Measurements from ENCODE around the gene ANXA4. TPM values are rescaled to one million over a fixed set of nuclear protein-coding genes. Genes with fewer than 3 reads are reported as not detected.

Gene ANXA4
- total and polyA plus RNA-seq, 4 donors, result 17.6 to 135 (median 59.4) TPM

DNA sequence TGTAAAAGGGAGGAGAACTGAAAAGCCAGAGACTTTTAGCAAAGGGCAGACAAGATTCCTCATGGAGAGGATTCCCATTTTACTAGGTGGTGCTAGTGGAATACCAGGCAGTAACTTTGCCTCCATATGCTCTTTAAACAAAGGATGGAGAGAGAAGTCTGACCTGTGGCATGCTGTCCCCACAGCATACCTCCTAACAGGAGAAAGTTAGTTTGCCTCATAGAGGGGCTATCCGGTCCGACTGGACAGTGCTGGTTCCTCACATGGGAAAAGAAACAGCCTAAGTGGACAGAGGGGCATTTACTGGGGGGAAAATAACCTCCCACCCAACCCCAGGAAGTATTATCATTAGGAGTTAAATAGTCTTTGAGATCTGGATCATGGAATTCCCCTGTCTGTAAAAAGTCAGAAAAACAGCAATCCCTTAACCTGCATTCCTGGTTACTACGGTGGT is 55.9 kb downstream of the ANXA4 start:
- Histone ChIP-seq H3K4me3 (ENCODE audit: low read depth in 1 of 3, low read length in 3 of 3) (no peak overlapping the region), H3K4me1 (ENCODE audit: control insufficient read depth in 4 of 4, insufficient read depth in 4 of 4, low read length in 3 of 4) (peaks cover 0 to 27% (median 11%) of the 10 kb centered on the region in 4 donors)

More for the DNA sequence above, 55.9 kb downstream of the ANXA4 start:
- H3K9ac ChIP-seq (ENCODE audit: low read depth in 1 of 2, low read length in 2 of 2), result no peak overlapping the region
- H3K36me3 ChIP-seq (ENCODE audit: control insufficient read depth in 4 of 4, insufficient read depth in 3 of 4, low read depth in 1 of 4, low read length in 3 of 4), result peaks cover 0 to 4% (median 0%) of the 10 kb centered on the region in 4 donors
- H3K27ac ChIP-seq (ENCODE audit: low read depth in 1 of 2, low read length in 2 of 2), result no peak overlapping the region
- no peaks in the 10 kb centered on the region for H3K27me3 ChIP-seq (ENCODE audit: control insufficient read depth in 4 of 4, insufficient read depth in 4 of 4, low read length in 3 of 4)
- TF ChIP-seq HNF4A (conservative IDR thresholded peaks at IDR 0.05) (no peak), SP1 (IDR thresholded peaks at IDR 0.05) (no peak), GABPA (IDR thresholded peaks at IDR 0.05 in 1 of 2, conservative IDR thresholded peaks at IDR 0.05 in 1 of 2) (no peak), EGR1 (IDR thresholded peaks at IDR 0.05; ENCODE audit: low read depth in 2 of 2) (no peak), NR2F2 (IDR thresholded peaks at IDR 0.05) (no peak), FOXA1 (IDR thresholded peaks at IDR 0.05) (no peak), JUND (IDR thresholded peaks at IDR 0.05) (no peak), FOXA2 (IDR thresholded peaks at IDR 0.05) (no peak), HNF4G (IDR thresholded peaks at IDR 0.05) (no peak), YY1 (IDR thresholded peaks at IDR 0.05) (no peak), RXRA (IDR thresholded peaks at IDR 0.05) (no peak), TAF1 (conservative IDR thresholded peaks at IDR 0.05) (no peak)
- TF ChIP-seq, protein P1, sequence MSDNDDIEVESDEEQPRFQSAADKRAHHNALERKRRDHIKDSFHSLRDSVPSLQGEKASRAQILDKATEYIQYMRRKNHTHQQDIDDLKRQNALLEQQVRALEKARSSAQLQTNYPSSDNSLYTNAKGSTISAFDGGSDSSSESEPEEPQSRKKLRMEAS (IDR thresholded peaks at IDR 0.05), result no peak
- TF ChIP-seq, protein P2, sequence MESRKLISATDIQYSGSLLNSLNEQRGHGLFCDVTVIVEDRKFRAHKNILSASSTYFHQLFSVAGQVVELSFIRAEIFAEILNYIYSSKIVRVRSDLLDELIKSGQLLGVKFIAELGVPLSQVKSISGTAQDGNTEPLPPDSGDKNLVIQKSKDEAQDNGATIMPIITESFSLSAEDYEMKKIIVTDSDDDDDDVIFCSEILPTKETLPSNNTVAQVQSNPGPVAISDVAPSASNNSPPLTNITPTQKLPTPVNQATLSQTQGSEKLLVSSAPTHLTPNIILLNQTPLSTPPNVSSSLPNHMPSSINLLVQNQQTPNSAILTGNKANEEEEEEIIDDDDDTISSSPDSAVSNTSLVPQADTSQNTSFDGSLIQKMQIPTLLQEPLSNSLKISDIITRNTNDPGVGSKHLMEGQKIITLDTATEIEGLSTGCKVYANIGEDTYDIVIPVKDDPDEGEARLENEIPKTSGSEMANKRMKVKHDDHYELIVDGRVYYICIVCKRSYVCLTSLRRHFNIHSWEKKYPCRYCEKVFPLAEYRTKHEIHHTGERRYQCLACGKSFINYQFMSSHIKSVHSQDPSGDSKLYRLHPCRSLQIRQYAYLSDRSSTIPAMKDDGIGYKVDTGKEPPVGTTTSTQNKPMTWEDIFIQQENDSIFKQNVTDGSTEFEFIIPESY (IDR thresholded peaks at IDR 0.05), result no peak
- TF ChIP-seq, protein P3, sequence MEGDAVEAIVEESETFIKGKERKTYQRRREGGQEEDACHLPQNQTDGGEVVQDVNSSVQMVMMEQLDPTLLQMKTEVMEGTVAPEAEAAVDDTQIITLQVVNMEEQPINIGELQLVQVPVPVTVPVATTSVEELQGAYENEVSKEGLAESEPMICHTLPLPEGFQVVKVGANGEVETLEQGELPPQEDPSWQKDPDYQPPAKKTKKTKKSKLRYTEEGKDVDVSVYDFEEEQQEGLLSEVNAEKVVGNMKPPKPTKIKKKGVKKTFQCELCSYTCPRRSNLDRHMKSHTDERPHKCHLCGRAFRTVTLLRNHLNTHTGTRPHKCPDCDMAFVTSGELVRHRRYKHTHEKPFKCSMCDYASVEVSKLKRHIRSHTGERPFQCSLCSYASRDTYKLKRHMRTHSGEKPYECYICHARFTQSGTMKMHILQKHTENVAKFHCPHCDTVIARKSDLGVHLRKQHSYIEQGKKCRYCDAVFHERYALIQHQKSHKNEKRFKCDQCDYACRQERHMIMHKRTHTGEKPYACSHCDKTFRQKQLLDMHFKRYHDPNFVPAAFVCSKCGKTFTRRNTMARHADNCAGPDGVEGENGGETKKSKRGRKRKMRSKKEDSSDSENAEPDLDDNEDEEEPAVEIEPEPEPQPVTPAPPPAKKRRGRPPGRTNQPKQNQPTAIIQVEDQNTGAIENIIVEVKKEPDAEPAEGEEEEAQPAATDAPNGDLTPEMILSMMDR (IDR thresholded peaks at IDR 0.05; ENCODE audit: low read depth, low read length, missing input control), result no peak
- TF ChIP-seq, protein P4, sequence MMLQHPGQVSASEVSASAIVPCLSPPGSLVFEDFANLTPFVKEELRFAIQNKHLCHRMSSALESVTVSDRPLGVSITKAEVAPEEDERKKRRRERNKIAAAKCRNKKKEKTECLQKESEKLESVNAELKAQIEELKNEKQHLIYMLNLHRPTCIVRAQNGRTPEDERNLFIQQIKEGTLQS (IDR thresholded peaks at IDR 0.05), result no peak
- TF ChIP-seq, protein P5, sequence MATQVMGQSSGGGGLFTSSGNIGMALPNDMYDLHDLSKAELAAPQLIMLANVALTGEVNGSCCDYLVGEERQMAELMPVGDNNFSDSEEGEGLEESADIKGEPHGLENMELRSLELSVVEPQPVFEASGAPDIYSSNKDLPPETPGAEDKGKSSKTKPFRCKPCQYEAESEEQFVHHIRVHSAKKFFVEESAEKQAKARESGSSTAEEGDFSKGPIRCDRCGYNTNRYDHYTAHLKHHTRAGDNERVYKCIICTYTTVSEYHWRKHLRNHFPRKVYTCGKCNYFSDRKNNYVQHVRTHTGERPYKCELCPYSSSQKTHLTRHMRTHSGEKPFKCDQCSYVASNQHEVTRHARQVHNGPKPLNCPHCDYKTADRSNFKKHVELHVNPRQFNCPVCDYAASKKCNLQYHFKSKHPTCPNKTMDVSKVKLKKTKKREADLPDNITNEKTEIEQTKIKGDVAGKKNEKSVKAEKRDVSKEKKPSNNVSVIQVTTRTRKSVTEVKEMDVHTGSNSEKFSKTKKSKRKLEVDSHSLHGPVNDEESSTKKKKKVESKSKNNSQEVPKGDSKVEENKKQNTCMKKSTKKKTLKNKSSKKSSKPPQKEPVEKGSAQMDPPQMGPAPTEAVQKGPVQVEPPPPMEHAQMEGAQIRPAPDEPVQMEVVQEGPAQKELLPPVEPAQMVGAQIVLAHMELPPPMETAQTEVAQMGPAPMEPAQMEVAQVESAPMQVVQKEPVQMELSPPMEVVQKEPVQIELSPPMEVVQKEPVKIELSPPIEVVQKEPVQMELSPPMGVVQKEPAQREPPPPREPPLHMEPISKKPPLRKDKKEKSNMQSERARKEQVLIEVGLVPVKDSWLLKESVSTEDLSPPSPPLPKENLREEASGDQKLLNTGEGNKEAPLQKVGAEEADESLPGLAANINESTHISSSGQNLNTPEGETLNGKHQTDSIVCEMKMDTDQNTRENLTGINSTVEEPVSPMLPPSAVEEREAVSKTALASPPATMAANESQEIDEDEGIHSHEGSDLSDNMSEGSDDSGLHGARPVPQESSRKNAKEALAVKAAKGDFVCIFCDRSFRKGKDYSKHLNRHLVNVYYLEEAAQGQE (IDR thresholded peaks at IDR 0.05), result no peak
- no peak for DNase-seq (ENCODE audit: low spot score)
- no peaks in the 10 kb centered on the region for H3K9me3 ChIP-seq (ENCODE audit: control insufficient read depth in 4 of 4, low read length in 3 of 4)
- WGBS, result 64% methylated on average over 3 of the region's 3 CpGs

Data from liver (tissue), 9 donors.